VCaP (cell line): ENCODE results near the gene CDS1.

ENCODE experiments used
- H3K27ac ChIP-seq: fragments of 450-650 bp; 2 replicates; pipeline ENCODE4 v1.5.1; 2017
- CTCF ChIP-seq: fragments of 450-650 bp; conservative IDR thresholded peaks from 2 replicates; pipeline ENCODE4 v1.5.1; 2017; ENCODE audit warnings: mild to moderate bottlenecking, moderate library complexity

The CDS1 gene

GRCh38 chr4:84583876-84584380 is 1.0 kb downstream of the CDS1 start:
- peak overlapping the region; percentile 92 for H3K27ac ChIP-seq
- peak; percentile 28; the same call in 1 of the 2 replicates for TF ChIP-seq CTCF

DNA sequence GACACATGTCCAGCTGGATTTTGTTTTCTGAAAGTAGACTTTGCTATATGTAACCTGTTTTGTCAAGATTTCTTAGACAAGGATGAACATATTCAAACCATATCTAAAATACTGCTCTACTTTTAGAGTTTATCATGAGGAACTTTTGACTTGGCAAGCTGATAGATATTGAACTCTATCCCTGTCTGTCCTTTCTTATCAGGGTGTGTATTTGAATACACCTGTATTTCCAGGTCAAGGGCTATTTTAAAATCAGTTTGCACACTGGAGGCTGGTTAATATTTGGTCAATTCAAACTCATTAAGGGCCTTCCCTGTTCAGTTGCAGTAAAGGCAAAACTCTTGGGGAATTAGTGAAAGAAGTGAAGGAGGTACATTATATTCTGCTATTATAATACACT is 2.3 kb downstream of the CDS1 start:
- no peak overlapping the region for H3K27ac ChIP-seq
- TF ChIP-seq CTCF: no peak

DNA sequence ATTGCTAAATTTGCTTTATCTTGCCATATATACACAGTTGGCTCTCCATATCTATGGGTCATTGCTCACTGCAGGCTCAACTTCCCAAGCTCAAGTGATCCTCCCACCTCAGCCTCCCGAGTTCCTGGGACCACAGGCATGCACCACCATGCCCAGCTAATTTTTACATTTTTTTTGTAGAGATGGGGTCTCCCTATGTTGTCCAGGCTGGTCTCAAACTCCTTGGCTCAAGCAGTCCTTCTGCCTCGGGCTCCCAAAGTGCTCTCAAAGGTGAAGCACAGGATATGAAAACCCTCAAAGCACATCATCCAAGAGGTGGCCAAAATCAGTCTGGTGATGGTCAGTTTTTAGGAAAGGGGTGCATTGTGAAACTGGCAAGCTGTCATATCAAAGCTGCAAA is 11.8 kb downstream of the CDS1 start:
- TF ChIP-seq CTCF: no peak
- H3K27ac ChIP-seq: no peak overlapping the region

DNA sequence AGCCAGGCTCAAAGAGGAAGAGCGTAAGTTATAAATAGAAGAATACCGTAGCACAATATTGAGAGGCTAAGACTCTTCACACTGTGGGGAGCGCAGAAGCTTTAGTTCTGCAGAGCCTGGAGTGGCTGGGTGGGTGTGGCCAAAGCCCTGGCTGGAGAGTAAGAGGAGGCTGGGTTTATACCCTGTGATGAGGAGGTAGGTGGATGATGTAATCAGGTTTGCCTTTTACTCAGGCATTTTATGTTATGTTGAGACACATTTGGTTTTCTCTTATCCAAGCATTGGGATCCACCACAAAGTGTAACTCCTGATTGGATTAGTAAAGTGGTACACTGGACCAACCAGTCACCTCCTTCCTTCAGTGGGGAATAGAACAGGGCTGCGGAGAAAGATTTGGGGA is 13.9 kb downstream of the CDS1 start:
- TF ChIP-seq CTCF: no peak
- no peak overlapping the region for H3K27ac ChIP-seq

DNA sequence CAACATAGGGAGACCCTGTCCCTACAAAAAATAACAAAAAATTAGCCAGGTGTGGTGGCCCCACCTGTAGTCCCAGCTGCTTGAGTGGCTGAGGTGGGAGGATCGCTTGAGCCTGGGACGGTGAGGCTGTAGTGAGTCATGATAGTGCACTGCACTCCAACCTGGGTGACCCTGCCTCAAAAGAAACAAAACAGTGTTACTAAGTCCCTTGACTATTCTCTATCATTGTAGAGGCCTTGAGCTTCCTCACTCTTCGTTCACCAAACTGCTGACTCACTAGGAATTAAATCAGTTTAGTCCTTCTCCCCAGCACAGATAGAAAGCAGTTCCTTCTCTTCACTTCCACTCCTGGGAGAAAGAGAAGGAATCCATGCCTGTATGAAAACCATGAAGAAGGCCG is 14.5 kb downstream of the CDS1 start:
- H3K27ac ChIP-seq: no peak overlapping the region
- no peak for TF ChIP-seq CTCF

DNA sequence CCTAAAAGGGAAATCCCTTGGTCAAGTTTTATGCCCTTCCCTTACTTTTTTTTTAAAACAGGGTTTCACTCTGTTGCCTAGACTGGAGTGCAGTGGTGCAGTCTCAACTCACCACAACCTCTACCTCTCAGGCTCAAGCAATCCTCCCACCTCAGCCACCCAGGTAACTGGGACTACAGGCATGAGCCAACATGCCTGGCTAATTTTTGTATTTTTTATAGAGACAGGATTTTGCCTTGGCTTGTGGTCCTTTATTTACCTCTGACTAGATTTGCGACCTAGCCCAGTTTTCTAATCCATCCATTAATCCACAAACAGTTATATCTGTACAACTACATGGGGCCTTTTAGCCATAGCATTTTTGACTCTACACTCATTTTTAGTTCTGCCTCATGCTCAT is 23.7 kb downstream of the CDS1 start:
- TF ChIP-seq CTCF: no peak
- H3K27ac ChIP-seq: no peak overlapping the region

GRCh38 chr4:84611531-84611930 is 28.6 kb downstream of the CDS1 start:
- no peak overlapping the region for H3K27ac ChIP-seq
- no peak for TF ChIP-seq CTCF

- TF ChIP-seq CTCF: no peak
- no peak overlapping the region for H3K27ac ChIP-seq
Measured at GRCh38 chr4:84614891-84615290, 32.0 kb downstream of the CDS1 start.
